HL-60 (cell line): ENCODE results near the gene ERBB2.

ENCODE experiments used
- CTCF ChIP-seq: IDR thresholded peaks from one replicate; pipeline ENCODE4 v1.5.1; 2011; ENCODE audit warnings: low read length, control low read depth, inconsistent platforms; ENCODE audit not compliant: insufficient read depth
- POLR2AphosphoS5 ChIP-seq: IDR thresholded peaks from 2 replicates; pipeline ENCODE4 v1.6.1; 2012; ENCODE audit warnings: low read depth
- REST ChIP-seq: IDR thresholded peaks from 2 replicates; pipeline ENCODE4 v1.6.1; 2012; ENCODE audit warnings: low read depth; ENCODE audit not compliant: insufficient replicate concordance
- SPI1 ChIP-seq: IDR thresholded peaks from 2 replicates; pipeline ENCODE4 v1.6.1; 2012; ENCODE audit warnings: low read depth, mild to moderate bottlenecking, borderline replicate concordance

GRCh38 chr17:39747745-39748144, 47.9 kb downstream of the ERBB2 start:
- TF ChIP-seq CTCF (no peak), REST (no peak), POLR2AphosphoS5 (no peak), SPI1 (no peak)
